ENCODE measurements around the gene MBNL1. TPM values are rescaled to one million over a fixed set of nuclear protein-coding genes. Genes with fewer than 3 reads are reported as not detected.

MBNL1 gene
- total RNA-seq, 6 donors from 2014 or later, result 231 to 506 (median 357) TPM

GRCh38 chr3:152232679-152233078, 36.0 kb upstream of the MBNL1 start:
- Histone ChIP-seq H3K27me3 (no peaks in the 10 kb centered on the region), H3K36me3 (no peaks in the 10 kb centered on the region), H3K9me3 (no peaks in the 10 kb centered on the region), H3K4me3 (no peak overlapping the region), H3K4me1 (peaks cover 0 to 3% (median 0%) of the 10 kb centered on the region in 4 donors), H3K27ac (no peak overlapping the region)
- 84 to 89% methylated on average over 2 of the region's 2 CpGs for WGBS, 2 donors
- TF ChIP-seq POLR2AphosphoS5 (IDR thresholded peaks at IDR 0.05), result no peak
- no peak for TF ChIP-seq POLR2A (IDR thresholded peaks at IDR 0.05)
- ATAC-seq (ENCODE audit: low FRiP score in 2 of 2), result no peak
- no peak for DNase-seq

- ATAC-seq (ENCODE audit: low FRiP score in 2 of 2), result no peak
- H3K27me3 ChIP-seq, result no peaks in the 10 kb centered on the region
- H3K4me3 ChIP-seq, result no peak overlapping the region
- H3K36me3 ChIP-seq, result no peaks in the 10 kb centered on the region
- TF ChIP-seq POLR2AphosphoS5 (IDR thresholded peaks at IDR 0.05), result no peak
- TF ChIP-seq EP300 (IDR thresholded peaks at IDR 0.05), result no peak
- TF ChIP-seq POLR2A (IDR thresholded peaks at IDR 0.05), result no peak
- no peak for TF ChIP-seq CTCF (IDR thresholded peaks at IDR 0.05)
- DNase-seq, result no peak
- H3K27ac ChIP-seq, result no peak overlapping the region
- WGBS, 2 donors, result 94 to 98% methylated on average over 3 of the region's 3 CpGs
- H3K9me3 ChIP-seq, result no peaks in the 10 kb centered on the region
- peaks cover 0 to 2% (median 0%) of the 10 kb centered on the region in 4 donors for H3K4me1 ChIP-seq
These were observed 33.9 kb upstream of the MBNL1 start for GRCh38 chr3:152234657-152235375.

GRCh38 chr3:152235709-152236298, 32.9 kb upstream of the MBNL1 start:
- no peak overlapping the region for H3K27ac ChIP-seq
- DNase-seq (no peak), ATAC-seq (ENCODE audit: low FRiP score in 2 of 2) (no peak)
- 52 to 59% methylated on average over 1 of the region's 1 CpG for WGBS, 2 donors
- no peaks in the 10 kb centered on the region for H3K9me3 ChIP-seq
- no peaks in the 10 kb centered on the region for H3K27me3 ChIP-seq
- peaks cover 0 to 4% (median 2%) of the 10 kb centered on the region in 4 donors for H3K4me1 ChIP-seq
- no peak for TF ChIP-seq CTCF (IDR thresholded peaks at IDR 0.05)
- TF ChIP-seq EP300 (IDR thresholded peaks at IDR 0.05), result no peak
- no peaks in the 10 kb centered on the region for H3K36me3 ChIP-seq
- H3K4me3 ChIP-seq, result no peak overlapping the region

- Histone ChIP-seq H3K36me3 (no peaks in the 10 kb centered on the region), H3K27ac (no peak overlapping the region), H3K4me1 (peaks cover 0 to 13% (median 9%) of the 10 kb centered on the region in 4 donors), H3K9me3 (no peaks in the 10 kb centered on the region), H3K4me3 (no peak overlapping the region), H3K27me3 (no peaks in the 10 kb centered on the region)
- no peak for DNase-seq
- ATAC-seq (ENCODE audit: low FRiP score in 2 of 2), result peak in 1 of 2 donors; percentile 19
- TF ChIP-seq POLR2AphosphoS5 (IDR thresholded peaks at IDR 0.05) (no peak), EP300 (IDR thresholded peaks at IDR 0.05) (no peak)
These were observed 32.0 kb upstream of the MBNL1 start for GRCh38 chr3:152236716-152237115.

GRCh38 chr3:152241142-152242017, 27.3 kb upstream of the MBNL1 start:
- H3K27ac ChIP-seq, result peak overlapping the region in 2 of 4 donors; percentile 36 to 80
- no peaks in the 10 kb centered on the region for H3K36me3 ChIP-seq
- H3K4me3 ChIP-seq, result no peak overlapping the region
- peaks cover 10 to 26% (median 21%) of the 10 kb centered on the region in 4 donors for H3K4me1 ChIP-seq
- TF ChIP-seq POLR2A (IDR thresholded peaks at IDR 0.05) (no peak), POLR2AphosphoS5 (IDR thresholded peaks at IDR 0.05) (peak in 1 of 2 donors; percentile 17), EP300 (IDR thresholded peaks at IDR 0.05) (peak in 1 of 4 donors; percentile 65), CTCF (IDR thresholded peaks at IDR 0.05) (no peak)
- H3K27me3 ChIP-seq, result no peaks in the 10 kb centered on the region
- DNase-seq (no peak), ATAC-seq (ENCODE audit: low FRiP score in 2 of 2) (no peak)
- 52 to 53% methylated on average over 2 of the region's 2 CpGs for WGBS, 2 donors
- no peaks in the 10 kb centered on the region for H3K9me3 ChIP-seq

Measured in upper lobe of left lung (tissue), 6 donors.